Lung (tissue), 16 donors: ENCODE data around the gene GRXCR2. TPM values are rescaled to one million over a fixed set of nuclear protein-coding genes. Genes with fewer than 3 reads are reported as not detected.

ENCODE experiments used
- ATAC-seq: fragments of 200-7000 bp; cut with Tn5 transposase; one replicate; pipeline ENCODE4 v1.9.1; 2020; ENCODE audit warnings: moderate number of reproducible peaks; ENCODE audit not compliant: insufficient read depth, low FRiP score
- DNase-seq, 3 donors: peaks; one replicate each; pipeline ENCODE4 v3.0.0-alpha.2; 2013 to 2017
- H3K27ac ChIP-seq, 2 donors: one replicate each; pipeline ENCODE4 v1.5.1; 2013; ENCODE audit warnings: mild to moderate bottlenecking in 2 of 2, moderate library complexity in 2 of 2, control low read depth in 1 of 2, inconsistent platforms in 1 of 2, low read depth in 1 of 2, low read length in 1 of 2
- H3K27me3 ChIP-seq, 3 donors: one replicate each; pipeline ENCODE4 v1.5.1; 2013; ENCODE audit warnings: low read length in 2 of 3; ENCODE audit not compliant: control insufficient read depth in 3 of 3, insufficient read depth in 3 of 3
- H3K36me3 ChIP-seq, 4 donors: one replicate each; pipeline ENCODE4 v1.5.1; 2013; ENCODE audit warnings: low read length in 4 of 4, mild to moderate bottlenecking in 1 of 4, moderate library complexity in 1 of 4; ENCODE audit not compliant: control insufficient read depth in 4 of 4, insufficient read depth in 4 of 4
- H3K4me1 ChIP-seq, 5 donors: one replicate each; pipeline ENCODE4 v1.5.1; 2013; ENCODE audit warnings: low read length in 5 of 5, mild to moderate bottlenecking in 2 of 5, moderate library complexity in 1 of 5; ENCODE audit not compliant: control insufficient read depth in 5 of 5, insufficient read depth in 5 of 5
- H3K4me3 ChIP-seq: one replicate; pipeline ENCODE4 v1.5.1; 2013; ENCODE audit warnings: mild to moderate bottlenecking, control low read depth, moderate library complexity
- H3K9ac ChIP-seq, 2 donors: one replicate each; pipeline ENCODE4 v1.5.1; 2013; ENCODE audit warnings: low read length in 2 of 2, control low read depth in 1 of 2; ENCODE audit not compliant: insufficient read depth in 1 of 2
- H3K9me3 ChIP-seq, 4 donors: one replicate each; pipeline ENCODE4 v1.5.1; 2013; ENCODE audit warnings: low read length in 3 of 4, mild to moderate bottlenecking in 1 of 4, moderate library complexity in 1 of 4; ENCODE audit not compliant: control insufficient read depth in 4 of 4, insufficient read depth in 3 of 4
- WGBS, 2 donors: extraction: QIAGEN DNeasy Blood & Tissue Kit; methylation state at CpG; one replicate each; pipeline ENCODE4 v1.1.7; 2013; 5-methylcytosine and 5-hydroxymethylcytosine counted together
- long read RNA-seq, 5 donors: transcript quantifications; one replicate each; lab custom pipeline, GENCODE V29; 2026
- polyA plus RNA-seq, 2 donors: library from polyadenylated mRNA; stranded (reverse); fragments of 200-250 nt; gene quantifications; one replicate each; pipeline ENCODE4 v1.2.1, GENCODE V29; 2013
- total RNA-seq, 2 donors: library from RNA; depleted of rRNA in 1 of 2; stranded (reverse); fragments of >200 nt in 1 of 2; gene quantifications; one replicate each; pipeline ENCODE4 v1.2.1, GENCODE V29; 2014 to 2021
- TF ChIP-seq, protein P1 (sequence below): IDR thresholded peaks from 2 replicates; pipeline ENCODE4 v1.5.1; 2012; ENCODE audit warnings: mild to moderate bottlenecking; ENCODE audit errors: control extremely low read depth, extremely low read depth
- donor health status: control.
- donor health status: control.
- donor health status: Bipolar disorder and iron deficiency.
- donor health status: healthy.
- donor health status: DM: yes; HTN: yes; CAD: no.

Gene GRXCR2, protein sequence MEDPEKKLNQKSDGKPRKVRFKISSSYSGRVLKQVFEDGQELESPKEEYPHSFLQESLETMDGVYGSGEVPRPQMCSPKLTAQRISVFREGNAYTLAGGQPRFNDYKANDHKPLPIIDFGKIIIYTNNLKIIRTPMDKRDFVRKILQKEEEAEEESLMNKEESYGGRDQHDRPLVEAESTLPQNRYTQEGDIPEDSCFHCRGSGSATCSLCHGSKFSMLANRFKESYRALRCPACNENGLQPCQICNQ
- total RNA-seq (not detected), polyA plus RNA-seq (not detected)
- long read RNA-seq, donor 1 = 0 reads
- long read RNA-seq, donor 2 = 0 reads
- long read RNA-seq, donor 3 = 0 reads
- long read RNA-seq, donor 4 = 0 reads
- long read RNA-seq, donor 5 = 0 reads

DNA sequence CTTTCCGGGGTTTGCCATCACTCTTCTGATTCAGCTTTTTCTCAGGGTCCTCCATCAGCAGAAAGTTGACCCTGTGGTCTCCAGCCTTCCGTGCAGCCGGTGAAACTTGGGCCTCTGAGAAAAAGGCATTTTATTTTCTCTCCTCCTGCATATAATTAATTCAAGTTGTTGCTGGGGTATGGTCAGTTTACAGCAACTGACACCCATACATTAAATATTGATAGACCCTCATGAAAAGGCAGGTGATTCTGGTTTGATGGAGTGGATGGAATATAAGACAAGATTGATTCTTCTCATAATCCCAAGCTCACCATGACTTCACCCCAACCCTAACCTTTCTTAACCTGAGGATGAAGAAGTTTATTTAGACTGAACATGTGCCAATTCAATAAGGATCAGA lies at the start of gene GRXCR2:
GRXCR2 (minus strand) TSS at position 101 of the 400 bp plus-strand sequence; CDS start at position 55, 46 bp downstream.
- 74 to 78% methylated on average over 3 of the region's 3 CpGs for WGBS, 2 donors
- Histone ChIP-seq H3K4me1 (peaks cover 0 to 2% (median 0%) of the 10 kb centered on the region in 5 donors), H3K36me3 (no peaks in the 10 kb centered on the region), H3K9me3 (peaks cover 0 to 2% (median 0%) of the 10 kb centered on the region in 4 donors), H3K27me3 (no peaks in the 10 kb centered on the region), H3K9ac (no peak within 1 kb of the TSS), H3K4me3 (no peak within 1 kb of the TSS), H3K27ac (no peak within 1 kb of the TSS)
- TF ChIP-seq, protein P1, sequence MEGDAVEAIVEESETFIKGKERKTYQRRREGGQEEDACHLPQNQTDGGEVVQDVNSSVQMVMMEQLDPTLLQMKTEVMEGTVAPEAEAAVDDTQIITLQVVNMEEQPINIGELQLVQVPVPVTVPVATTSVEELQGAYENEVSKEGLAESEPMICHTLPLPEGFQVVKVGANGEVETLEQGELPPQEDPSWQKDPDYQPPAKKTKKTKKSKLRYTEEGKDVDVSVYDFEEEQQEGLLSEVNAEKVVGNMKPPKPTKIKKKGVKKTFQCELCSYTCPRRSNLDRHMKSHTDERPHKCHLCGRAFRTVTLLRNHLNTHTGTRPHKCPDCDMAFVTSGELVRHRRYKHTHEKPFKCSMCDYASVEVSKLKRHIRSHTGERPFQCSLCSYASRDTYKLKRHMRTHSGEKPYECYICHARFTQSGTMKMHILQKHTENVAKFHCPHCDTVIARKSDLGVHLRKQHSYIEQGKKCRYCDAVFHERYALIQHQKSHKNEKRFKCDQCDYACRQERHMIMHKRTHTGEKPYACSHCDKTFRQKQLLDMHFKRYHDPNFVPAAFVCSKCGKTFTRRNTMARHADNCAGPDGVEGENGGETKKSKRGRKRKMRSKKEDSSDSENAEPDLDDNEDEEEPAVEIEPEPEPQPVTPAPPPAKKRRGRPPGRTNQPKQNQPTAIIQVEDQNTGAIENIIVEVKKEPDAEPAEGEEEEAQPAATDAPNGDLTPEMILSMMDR = no peak
- DNase-seq (no peak), ATAC-seq (no peak)

DNA sequence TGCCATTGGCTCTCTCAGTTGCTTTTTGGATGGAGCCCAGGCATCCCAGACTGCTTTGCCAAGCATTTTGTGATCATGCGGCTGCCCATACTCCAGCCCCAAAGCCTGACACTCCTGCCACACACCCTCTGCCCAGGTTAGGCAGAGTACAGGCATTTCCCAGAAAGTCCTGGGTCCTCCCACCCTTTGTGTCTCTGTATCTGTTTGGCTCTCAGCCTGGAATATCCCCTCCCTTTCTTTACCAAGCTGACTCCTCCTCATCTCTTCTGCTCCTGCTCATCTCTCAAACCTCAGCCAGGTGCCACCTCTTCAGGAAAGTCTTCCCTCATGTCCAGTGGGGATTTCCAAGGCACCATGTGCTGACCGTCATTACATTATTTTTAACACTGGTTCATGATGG lies 49.2 kb upstream of the GRXCR2 start:
- 84 to 91% methylated on average over 2 of the region's 2 CpGs for WGBS, 2 donors
- TF ChIP-seq, protein P1 = no peak
- no peaks in the 10 kb centered on the region for H3K9me3 ChIP-seq
- no peak for ATAC-seq
- H3K4me1 ChIP-seq = peaks cover 0 to 8% (median 0%) of the 10 kb centered on the region in 5 donors
- peaks cover 0 to 2% (median 2%) of the 10 kb centered on the region in 3 donors for H3K27me3 ChIP-seq
- no peaks in the 10 kb centered on the region for H3K36me3 ChIP-seq
- H3K27ac ChIP-seq = no peak overlapping the region
- DNase-seq = no peak
- H3K9ac ChIP-seq = peak overlapping the region in 1 of 2 donors; percentile 23
- no peak overlapping the region for H3K4me3 ChIP-seq

DNA sequence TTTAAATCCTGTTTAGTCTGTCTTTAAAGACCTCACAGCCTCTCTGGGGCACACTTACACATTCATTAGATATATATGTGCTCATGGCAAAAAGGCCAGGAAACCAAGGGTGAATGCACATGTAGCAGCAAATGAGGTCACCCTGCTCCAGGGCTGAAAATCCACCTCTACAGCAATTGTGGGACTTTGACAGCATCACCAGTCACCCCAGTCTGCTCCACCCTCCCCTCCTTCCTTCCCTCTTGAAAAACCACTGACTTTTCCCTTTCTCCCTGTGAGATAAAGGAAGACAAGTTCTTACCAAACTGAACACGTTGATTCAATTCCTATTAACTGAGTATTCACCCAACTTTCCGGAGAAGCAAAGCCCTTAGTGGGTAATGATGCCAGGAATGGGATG lies 48.4 kb upstream of the GRXCR2 start:
- WGBS, 2 donors = 69 to 81% methylated on average over 2 of the region's 2 CpGs
- Histone ChIP-seq H3K9ac (no peak overlapping the region), H3K4me3 (no peak overlapping the region), H3K4me1 (peaks cover 0 to 8% (median 0%) of the 10 kb centered on the region in 5 donors), H3K36me3 (no peaks in the 10 kb centered on the region), H3K27me3 (peaks cover 0 to 2% (median 2%) of the 10 kb centered on the region in 3 donors), H3K27ac (no peak overlapping the region), H3K9me3 (no peaks in the 10 kb centered on the region)
- DNase-seq (no peak), ATAC-seq (no peak)
- TF ChIP-seq, protein P1 = no peak
